ENCODE data around the gene ASB18. TPM values are rescaled to one million over a fixed set of nuclear protein-coding genes. Genes with fewer than 3 reads are reported as not detected.

ASB18 gene
- total RNA-seq, 1 donor, result not detected

GRCh38 chr2:236160366-236161081, 103.7 kb downstream of the ASB18 start:
- no peak for DNase-seq (ENCODE audit: low read depth)
- no peak overlapping the region for H3K4me3 ChIP-seq (ENCODE audit: low read depth, low read length)
- TF ChIP-seq CTCF (IDR thresholded peaks at IDR 0.05; ENCODE audit: insufficient read depth, low read length), result no peak

DNA sequence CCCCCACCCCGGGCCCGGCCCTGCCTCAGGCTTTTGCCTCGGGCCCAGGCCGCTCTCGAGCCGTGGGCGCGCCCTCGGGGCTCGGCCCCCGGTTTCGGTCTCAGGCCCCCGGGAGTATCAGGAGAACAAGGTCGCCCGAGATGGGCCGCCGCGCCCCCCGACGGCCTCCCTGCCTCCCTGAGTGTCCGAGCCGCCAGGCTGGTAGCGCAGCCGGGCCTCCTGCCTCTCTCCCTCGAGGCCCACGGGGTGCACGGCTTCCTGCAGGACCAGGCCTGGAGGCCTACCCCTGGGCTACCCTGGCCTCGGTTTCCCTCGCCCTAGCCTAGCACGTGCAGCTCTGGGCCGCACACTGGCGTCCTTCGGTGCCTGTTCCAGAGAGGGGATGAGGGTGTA, 104.4 kb downstream of the ASB18 start:
- no peak for TF ChIP-seq CTCF (IDR thresholded peaks at IDR 0.05; ENCODE audit: insufficient read depth, low read length)
- no peak overlapping the region for H3K4me3 ChIP-seq (ENCODE audit: low read depth, low read length)
- no peak for DNase-seq (ENCODE audit: low read depth)

DNA sequence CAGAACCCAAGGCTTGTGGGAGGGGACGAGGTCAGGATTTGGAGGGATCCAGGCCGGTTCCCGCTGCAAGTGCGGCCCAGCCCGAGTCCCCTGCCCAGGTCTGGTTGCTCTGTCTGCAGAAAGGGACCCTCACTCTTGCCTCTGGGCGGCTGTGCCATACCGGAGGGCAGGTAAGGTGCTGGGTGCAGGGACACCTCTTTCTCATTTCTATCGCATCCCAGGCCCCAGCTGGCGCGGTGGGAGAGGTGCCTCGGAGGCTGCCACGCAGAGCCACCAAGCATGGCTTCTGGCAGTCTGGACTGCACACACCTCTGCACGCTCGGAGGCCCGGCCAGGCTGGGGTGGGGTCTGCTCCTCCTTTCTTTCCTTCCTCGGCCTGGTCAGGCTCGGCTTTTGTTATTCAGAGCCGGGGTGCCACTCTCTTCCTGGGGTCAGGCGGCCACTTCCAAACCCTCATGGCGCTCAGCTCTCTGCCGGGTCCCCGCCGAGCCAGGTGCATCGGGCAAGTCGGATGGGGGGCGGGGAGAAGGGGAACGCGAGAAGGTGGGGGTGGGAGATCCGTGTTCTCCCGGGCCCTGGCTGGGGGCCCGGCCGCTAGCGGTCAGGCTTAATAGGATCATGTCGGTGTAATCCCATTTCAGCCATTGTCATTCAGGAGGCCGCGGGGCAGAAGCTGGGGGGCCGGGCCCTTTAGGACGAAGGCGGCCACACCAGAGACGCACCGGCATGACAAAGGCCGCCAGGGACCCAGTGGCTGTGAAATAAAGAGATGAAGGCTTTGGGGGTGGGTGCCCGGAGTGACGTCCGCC, 105.0 kb downstream of the ASB18 start:
- H3K4me3 ChIP-seq (ENCODE audit: low read depth, low read length), result no peak overlapping the region
- TF ChIP-seq CTCF (IDR thresholded peaks at IDR 0.05; ENCODE audit: insufficient read depth, low read length), result no peak
- DNase-seq (ENCODE audit: low read depth), result no peak

DNA sequence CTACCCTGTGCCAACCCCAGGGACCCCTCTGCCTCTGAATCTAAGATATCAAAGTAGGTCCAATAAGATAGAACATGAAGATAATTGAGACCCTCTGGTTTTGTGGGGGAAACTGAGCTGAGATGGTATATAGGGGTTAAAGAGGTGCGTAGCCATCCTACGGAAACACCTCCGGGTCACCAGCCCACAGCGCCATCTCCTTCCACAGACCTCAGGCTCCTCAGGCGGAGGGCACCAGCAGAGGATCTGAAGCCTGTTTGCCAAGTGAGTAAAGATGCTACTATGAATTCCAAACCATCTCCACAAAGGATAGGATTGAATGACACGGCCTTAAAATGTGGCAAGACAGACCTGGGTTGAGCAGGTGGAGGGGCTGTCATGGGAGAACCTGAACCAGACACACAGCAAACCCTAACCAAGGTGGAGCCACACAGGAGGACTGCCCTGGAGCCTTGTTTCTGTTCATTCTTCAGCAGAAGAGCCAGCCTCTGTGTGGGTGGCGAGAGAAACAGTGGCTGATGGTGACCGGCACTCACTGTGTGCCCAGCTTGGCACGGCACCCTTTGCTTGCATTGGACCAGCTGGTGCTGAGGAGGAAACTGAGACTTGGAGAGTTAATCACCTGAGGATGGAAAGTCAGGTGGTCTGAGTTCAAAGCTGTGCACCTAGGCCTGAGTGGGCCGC, 106.2 kb downstream of the ASB18 start:
- no peak for TF ChIP-seq CTCF (IDR thresholded peaks at IDR 0.05; ENCODE audit: insufficient read depth, low read length)
- DNase-seq (ENCODE audit: low read depth), result no peak
- H3K4me3 ChIP-seq (ENCODE audit: low read depth, low read length), result no peak overlapping the region

DNA sequence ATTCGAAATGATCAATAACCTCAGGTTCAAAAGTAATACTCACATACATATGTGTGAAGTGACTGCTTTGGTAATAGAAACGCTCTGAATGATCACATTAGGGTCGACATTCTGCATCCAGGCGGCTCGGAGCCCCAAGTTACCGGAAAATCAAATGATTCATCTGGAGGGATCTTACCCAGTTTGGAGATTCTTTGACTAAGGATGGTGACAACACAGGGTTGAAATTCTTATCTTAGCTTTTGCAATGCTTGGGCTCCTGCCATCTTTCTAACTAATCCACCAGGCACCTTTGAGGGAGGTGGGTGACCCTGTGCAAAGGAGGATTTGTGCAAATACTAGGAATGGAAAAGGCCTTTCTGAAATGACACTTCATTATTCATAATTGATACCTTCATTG, 106.8 kb downstream of the ASB18 start:
- no peak for TF ChIP-seq CTCF (IDR thresholded peaks at IDR 0.05; ENCODE audit: insufficient read depth, low read length)
- no peak for DNase-seq (ENCODE audit: low read depth)
- no peak overlapping the region for H3K4me3 ChIP-seq (ENCODE audit: low read depth, low read length)

DNA sequence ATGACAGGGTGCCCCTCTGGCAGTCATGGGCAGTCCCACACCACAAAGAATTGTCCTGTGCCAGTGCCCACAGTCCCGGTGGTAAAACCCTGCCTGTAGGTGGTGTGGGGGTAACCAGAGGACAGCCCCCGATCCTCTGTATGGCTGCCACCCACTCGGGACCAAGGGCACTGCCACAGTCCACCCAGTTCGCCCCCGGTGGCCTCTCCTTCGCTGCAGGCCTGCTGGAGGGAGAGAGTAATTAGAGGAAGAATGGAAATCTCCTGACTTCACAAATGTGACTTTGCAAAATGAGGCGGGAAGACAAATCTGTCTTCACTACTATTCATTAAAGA, 107.4 kb downstream of the ASB18 start:
- no peak overlapping the region for H3K4me3 ChIP-seq (ENCODE audit: low read depth, low read length)
- no peak for DNase-seq (ENCODE audit: low read depth)
- no peak for TF ChIP-seq CTCF (IDR thresholded peaks at IDR 0.05; ENCODE audit: insufficient read depth, low read length)
